Activated gamma-delta T cell (primary cell): ENCODE data around the gene SRSF2.
"Not testable (repeated sequence)": the region's sequence is repeated elsewhere in the genome, so short reads cannot be mapped to it uniquely, and the experiment has no call there.

Experiments
- DNase-seq: peaks from one replicate; lab custom pipeline; 2025; lab: John Stamatoyannopoulos, UW

The SRSF2 gene

GRCh38 chr17:76738468-76738850 lies 1.3 kb upstream of the SRSF2 start:
- DNase-seq = no peak

GRCh38 chr17:76737676-76738467 lies 741 bp upstream of the SRSF2 start, which contains the start of gene MFSD11:
Gene MFSD11 (plus strand): TSS chr17:76738119. CDS start chr17:76738353, 234 bp downstream.
- DNase-seq = peak; percentile 94

- DNase-seq = peak; percentile 55
Observed at GRCh38 chr17:76736349-76737081, 616 bp downstream of the SRSF2 start.

- DNase-seq = no peak
Observed at GRCh38 chr17:76735586-76736348, 1.4 kb downstream of the SRSF2 start.

GRCh38 chr17:76735006-76735405 lies 2.1 kb downstream of the SRSF2 start:
- DNase-seq = no peak

- no peak for DNase-seq
Observed at GRCh38 chr17:76734080-76734840, 2.9 kb downstream of the SRSF2 start.

GRCh38 chr17:76733618-76733957 lies 3.5 kb downstream of the SRSF2 start:
- DNase-seq = no peak

GRCh38 chr17:76732734-76733617 lies 4.2 kb downstream of the SRSF2 start:
- DNase-seq = no peak

- not testable (repeated sequence) for DNase-seq
Observed at GRCh38 chr17:76731800-76732733, 5.1 kb downstream of the SRSF2 start.

GRCh38 chr17:76727745-76728456 lies 9.2 kb downstream of the SRSF2 start:
- DNase-seq = no peak

- peak; percentile 94 for DNase-seq
Observed at GRCh38 chr17:76726776-76727718, 10.1 kb downstream of the SRSF2 start, which contains the start of gene METTL23. Gene METTL23 (plus strand): TSS chr17:76726839. CDS start chr17:76729711, 2,872 bp downstream.

GRCh38 chr17:76726231-76726775 lies 10.8 kb downstream of the SRSF2 start, which contains the start of gene JMJD6:
Gene JMJD6 (minus strand): TSS chr17:76726606. CDS start chr17:76726475, 131 bp downstream.
- no peak for DNase-seq

- peak; percentile 60 for DNase-seq
Observed at GRCh38 chr17:76725580-76726230, 11.4 kb downstream of the SRSF2 start.

- no peak for DNase-seq
Observed at GRCh38 chr17:76723812-76724211, 13.3 kb downstream of the SRSF2 start.

- DNase-seq = not testable (repeated sequence)
Observed at GRCh38 chr17:76722977-76723376, 14.2 kb downstream of the SRSF2 start.

GRCh38 chr17:76722279-76722678 lies 14.9 kb downstream of the SRSF2 start:
- no peak for DNase-seq

GRCh38 chr17:76721463-76721862 lies 15.7 kb downstream of the SRSF2 start:
- DNase-seq = no peak
